IMR-90 (cell line): ENCODE results near the gene FARS2. TPM values are rescaled to one million over a fixed set of nuclear protein-coding genes. Genes with fewer than 3 reads are reported as not detected.

Experiments used
- ATAC-seq: fragments of 200-7000 bp; cut with Tn5 transposase; 2 replicates; pipeline ENCODE4 v1.9.1; 2020; ENCODE audit warnings: low read depth, mild to moderate bottlenecking, moderate library complexity
- BruUV-seq: library from RNA; stranded (reverse); fragments of 400-500 nt; replicated peaks from 2 replicates; lab custom pipeline; 2021; lab: Mats Ljungman, UMichigan
- CTCF ChIA-PET: fragments of 300-600 bp; formaldehyde crosslinking; extraction: SDS; loops from one replicate; lab custom pipeline; 2021; ENCODE audit warnings: antibody characterized with exemption; lab: Yijun Ruan, JAX
- POLR2A ChIA-PET: fragments of 300-600 bp; sonication (Branson Sonifier 250); formaldehyde crosslinking; loops from one replicate; lab custom pipeline; 2022; ENCODE audit warnings: antibody characterized with exemption; ENCODE audit not compliant: unreplicated experiment; lab: Charles Lee
- DNase-seq: peaks from one replicate; pipeline ENCODE4 v3.0.0; 2013
- H2AFZ ChIP-seq: replicated peaks from 2 replicates; pipeline ENCODE3; 2013; ENCODE audit warnings: low read length, mild to moderate bottlenecking; ENCODE audit not compliant: poor library complexity
- H2AK5ac ChIP-seq: 2 replicates; pipeline ENCODE4 v1.6.1; 2013; ENCODE audit warnings: low read depth, low read length, inconsistent platforms
- H2AK9ac ChIP-seq: replicated peaks from 2 replicates; pipeline ENCODE3; 2013; ENCODE audit warnings: mild to moderate bottlenecking, low read depth, low read length, moderate library complexity; ENCODE audit not compliant: poor library complexity
- H2BK120ac ChIP-seq: 2 replicates; pipeline ENCODE4 v1.6.1; 2013; ENCODE audit warnings: low read depth, low read length, inconsistent platforms
- H2BK15ac ChIP-seq: 3 replicates; pipeline ENCODE4 v1.6.1; 2013; ENCODE audit warnings: low read depth, low read length, inconsistent platforms
- H2BK20ac ChIP-seq: 2 replicates; pipeline ENCODE4 v1.6.1; 2013; ENCODE audit warnings: low read depth, mild to moderate bottlenecking, inconsistent platforms, low read length, moderate library complexity
- H2BK5ac ChIP-seq: 2 replicates; pipeline ENCODE4 v1.6.1; 2013; ENCODE audit warnings: mild to moderate bottlenecking, low read depth, low read length, inconsistent platforms; ENCODE audit not compliant: poor library complexity, severe bottlenecking
- H3K14ac ChIP-seq: replicated peaks from 2 replicates; pipeline ENCODE4 v1.6.1; 2013; ENCODE audit warnings: low read depth, low read length, inconsistent platforms
- H3K18ac ChIP-seq: 2 replicates; pipeline ENCODE4 v1.6.1; 2013; ENCODE audit warnings: low read depth, low read length, control low read depth
- H3K23ac ChIP-seq: 2 replicates; pipeline ENCODE4 v1.6.1; 2013; ENCODE audit warnings: low read depth, low read length, inconsistent platforms
- H3K27ac ChIP-seq: 2 replicates; pipeline ENCODE4 v1.5.1; 2013; ENCODE audit warnings: mild to moderate bottlenecking, control low read depth, low read length; ENCODE audit not compliant: insufficient read depth
- H3K27me3 ChIP-seq: 2 replicates; pipeline ENCODE4 v1.6.1; 2013; ENCODE audit warnings: low read length; ENCODE audit not compliant: control insufficient read depth, insufficient read depth
- H3K36me3 ChIP-seq: 2 replicates; pipeline ENCODE4 v1.6.1; 2013; ENCODE audit warnings: low read length, mixed read lengths; ENCODE audit not compliant: control insufficient read depth, insufficient read depth
- H3K4ac ChIP-seq: 2 replicates; pipeline ENCODE4 v1.6.1; 2013; ENCODE audit warnings: low read depth, low read length, inconsistent platforms
- H3K4me1 ChIP-seq: 2 replicates; pipeline ENCODE4 v1.6.1; 2013; ENCODE audit warnings: low read length, mixed read lengths; ENCODE audit not compliant: control insufficient read depth, insufficient read depth
- H3K4me2 ChIP-seq: 2 replicates; pipeline ENCODE4 v1.6.1; 2013; ENCODE audit warnings: low read depth, mild to moderate bottlenecking, control low read depth, low read length, moderate library complexity
- H3K4me3 ChIP-seq: 2 replicates; pipeline ENCODE4 v1.5.1; 2013; ENCODE audit warnings: low read depth, mild to moderate bottlenecking, control low read depth, low read length, moderate library complexity; ENCODE audit not compliant: insufficient read depth
- H3K56ac ChIP-seq: 2 replicates; pipeline ENCODE4 v1.6.1; 2013; ENCODE audit warnings: low read length, inconsistent platforms; ENCODE audit not compliant: insufficient read depth; ENCODE audit errors: extremely low read depth
- H3K79me1 ChIP-seq, 2 experiments: 2 replicates each; pipeline ENCODE4 v1.6.1; 2013; ENCODE audit warnings: low read length in 2 of 2, inconsistent platforms in 1 of 2, low read depth in 1 of 2
- H3K9ac ChIP-seq: 2 replicates; pipeline ENCODE4 v1.6.1; 2013; ENCODE audit warnings: low read depth, low read length, control low read depth
- H3K9me1 ChIP-seq: 2 replicates; pipeline ENCODE4 v1.6.1; 2013; ENCODE audit warnings: low read length, inconsistent platforms; ENCODE audit not compliant: insufficient read depth
- H3K9me3 ChIP-seq: 2 replicates; pipeline ENCODE4 v1.6.1; 2013; ENCODE audit warnings: low read length; ENCODE audit not compliant: control insufficient read depth, insufficient read depth
- H4K20me1 ChIP-seq: 2 replicates; pipeline ENCODE4 v1.6.1; 2013; ENCODE audit warnings: low read length, inconsistent platforms; ENCODE audit not compliant: insufficient read depth
- H4K5ac ChIP-seq: 2 replicates; pipeline ENCODE4 v1.6.1; 2013; ENCODE audit warnings: mild to moderate bottlenecking, low read depth, low read length, control low read depth
- H4K8ac ChIP-seq, 2 experiments: 2 replicates each; pipeline ENCODE4 v1.6.1; 2013; ENCODE audit warnings: low read depth in 2 of 2, low read length in 2 of 2, control low read depth in 1 of 2, inconsistent platforms in 1 of 2
- H4K91ac ChIP-seq: 2 replicates; pipeline ENCODE4 v1.6.1; 2013; ENCODE audit warnings: low read depth, low read length, inconsistent platforms; ENCODE audit not compliant: insufficient read depth
- CEBPB ChIP-seq: IDR thresholded peaks from 2 replicates; pipeline ENCODE4 v1.6.1; 2012; ENCODE audit warnings: low read depth, low read length, improper control_type of control experiment
- POLR2A ChIP-seq: IDR thresholded peaks from 2 replicates; pipeline ENCODE4 v1.6.1; 2012; ENCODE audit warnings: mild to moderate bottlenecking, low read depth, low read length
- WGBS, 2 experiments: methylation state at CpG; one replicate each; pipeline versions ENCODE4 v1.1.5 to v1.1.7; 2013; ENCODE audit warnings: missing lambda C conversion rate in 2 of 2; ENCODE audit not compliant: insufficient read length in 1 of 2; ENCODE audit errors: extremely low coverage in 2 of 2; 5-methylcytosine and 5-hydroxymethylcytosine counted together
- dilution Hi-C: fragments of 300-500 bp; cut with HindIII; formaldehyde crosslinking; loops from one replicate; pipeline ENCODE4 v1.14.3; 2018; ENCODE audit warnings: low sequenced_read_pairs; ENCODE audit not compliant: unreplicated experiment
- in situ Hi-C: fragments of 300-500 bp; cut with MboI; formaldehyde crosslinking; loops from 3 replicates; pipeline ENCODE4 v1.14.3; 2019; ENCODE audit warnings: low sequenced_read_pairs, inconsistent platforms, mixed read lengths
- intact Hi-C: fragments of 100-400 bp; cut with micrococcal nuclease; formaldehyde crosslinking; loops from 2 replicates; pipeline ENCODE4 v1.10.0; 2022
- polyA plus RNA-seq, 3 experiments: library from polyadenylated mRNA; depleted of rRNA; stranded (reverse); fragments of >200 nt; gene quantifications; 2 replicates each; pipeline ENCODE4 v1.2.3, GENCODE V29; 2012; ENCODE audit warnings: low replicate concordance in 1 of 3
- total RNA-seq: library from RNA; depleted of rRNA; stranded (reverse); fragments of >200 nt; gene quantifications from 2 replicates; pipeline ENCODE4 v1.2.3, GENCODE V29; 2012
- TF ChIP-seq, protein P1 (sequence below): fragments of 150-350 bp; IDR thresholded peaks from 2 replicates; pipeline ENCODE4 v1.6.1; 2017; ENCODE audit warnings: mild to moderate bottlenecking, antibody characterized with exemption, low read length, low read depth

Gene FARS2
- total and polyA plus RNA-seq, 2 of the 4 experiments (the other 2 are of a cell fraction): 12.1 to 28.9 TPM

DNA sequence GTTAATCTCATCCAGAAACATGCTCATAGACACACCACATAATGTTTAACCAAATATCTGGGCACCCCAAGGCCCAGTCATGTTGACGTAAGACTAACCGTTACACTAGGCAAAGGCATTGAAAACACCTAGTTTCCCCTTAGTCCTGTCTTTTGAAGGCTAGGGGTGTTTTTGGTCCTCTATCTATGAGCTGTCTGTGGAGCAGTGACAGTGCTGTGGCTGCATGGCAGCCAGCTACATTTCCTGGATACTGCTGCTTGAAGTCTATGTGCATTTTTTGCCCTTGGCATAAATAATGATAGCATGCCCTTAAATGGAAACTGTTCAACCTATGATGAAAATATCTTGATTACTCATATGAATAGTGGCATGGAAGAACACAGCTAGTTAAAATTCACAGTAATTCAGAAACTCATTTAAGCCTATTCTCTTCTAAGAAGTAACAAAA is 18.6 kb downstream of the FARS2 start:
- dilution Hi-C loops: no loop called here
- WGBS, 2 experiments: no CpG with 5 or more reads among the region's 2 CpGs
- DNase-seq (peak; percentile 11), ATAC-seq (peak; percentile 46; the same call in 1 of the 2 replicates)
- Histone ChIP-seq H3K27me3 (no peaks in the 10 kb centered on the region), H3K9me1 (peaks cover 3% of the 10 kb centered on the region; the same call in 1 of the 2 replicates), H2AFZ (no peak overlapping the region), H3K4me2 (no peak overlapping the region), H3K4me1 (peaks cover 4% of the 10 kb centered on the region), H4K91ac (peak overlapping the region; percentile 18; the same call in 1 of the 2 replicates), H3K4me3 (no peak overlapping the region), H4K8ac (no peak overlapping the region; a peak in 2 of 4 replicates), H3K14ac (no peak overlapping the region), H3K36me3 (no peaks in the 10 kb centered on the region), H2AK9ac (no peak overlapping the region), H2BK15ac (no peak overlapping the region), H3K79me1 (peaks cover 15 to 26% of the 10 kb centered on the region in 2 experiments), H2BK5ac (no peak overlapping the region), H2AK5ac (no peak overlapping the region), H3K23ac (0 out of 2 replicates have a peak overlapping the region, but pooled peaks have one; percentile 70), H3K9me3 (no peaks in the 10 kb centered on the region), H4K20me1 (peaks cover 2% of the 10 kb centered on the region; the same call in 1 of the 2 replicates), H3K56ac (no peak overlapping the region), H2BK120ac (no peak overlapping the region), H3K4ac (0 out of 2 replicates have a peak overlapping the region, but pooled peaks have one; percentile 59), H2BK20ac (no peak overlapping the region), H3K18ac (0 out of 2 replicates have a peak overlapping the region, but pooled peaks have one; percentile 21), H3K9ac (no peak overlapping the region), H4K5ac (no peak overlapping the region), H3K27ac (no peak overlapping the region)
- intact Hi-C loops: loop anchor here (5.0 kb wide), 1 partner anchor 138 kb away; no protein-coding TSS in a partner anchor
- CTCF ChIA-PET: no interaction called here
- no TSS peak for BruUV-seq
- TF ChIP-seq, protein P1, sequence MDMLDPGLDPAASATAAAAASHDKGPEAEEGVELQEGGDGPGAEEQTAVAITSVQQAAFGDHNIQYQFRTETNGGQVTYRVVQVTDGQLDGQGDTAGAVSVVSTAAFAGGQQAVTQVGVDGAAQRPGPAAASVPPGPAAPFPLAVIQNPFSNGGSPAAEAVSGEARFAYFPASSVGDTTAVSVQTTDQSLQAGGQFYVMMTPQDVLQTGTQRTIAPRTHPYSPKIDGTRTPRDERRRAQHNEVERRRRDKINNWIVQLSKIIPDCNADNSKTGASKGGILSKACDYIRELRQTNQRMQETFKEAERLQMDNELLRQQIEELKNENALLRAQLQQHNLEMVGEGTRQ: no peak
- no peak for TF ChIP-seq POLR2A
- no peak for TF ChIP-seq CEBPB
- in situ Hi-C loops: no loop called here
- POLR2A ChIA-PET: no interaction called here
